Prostate gland (tissue), 2 donors: ENCODE results near the gene ZSWIM8.

Source experiments
- CTCF ChIP-seq, 4 experiments: fragments of 200-600 bp in 2 of 4; fragments of 450-650 bp in 2 of 4; sonication (generic) in 2 of 4; IDR thresholded peaks; 1 replicate in 3 of 4; 2 replicates in 1 of 4; pipeline ENCODE4 v1.5.1; 2016 to 2019; ENCODE audit warnings: antibody characterized with exemption in 4 of 4, mild to moderate bottlenecking in 2 of 4, moderate library complexity in 2 of 4
- POLR2AphosphoS5 ChIP-seq: sonication (generic); formaldehyde crosslinking; IDR thresholded peaks from one replicate; pipeline ENCODE4 v1.6.1; 2017; ENCODE audit warnings: antibody characterized with exemption

GRCh38 chr10:73797324-73798025, 12.1 kb downstream of the ZSWIM8 start:
- TF ChIP-seq CTCF (IDR thresholded peaks at IDR 0.05) (no peak), POLR2AphosphoS5 (no peak)
